ENCODE data around the gene CDC14A.

CDC14A gene

DNA sequence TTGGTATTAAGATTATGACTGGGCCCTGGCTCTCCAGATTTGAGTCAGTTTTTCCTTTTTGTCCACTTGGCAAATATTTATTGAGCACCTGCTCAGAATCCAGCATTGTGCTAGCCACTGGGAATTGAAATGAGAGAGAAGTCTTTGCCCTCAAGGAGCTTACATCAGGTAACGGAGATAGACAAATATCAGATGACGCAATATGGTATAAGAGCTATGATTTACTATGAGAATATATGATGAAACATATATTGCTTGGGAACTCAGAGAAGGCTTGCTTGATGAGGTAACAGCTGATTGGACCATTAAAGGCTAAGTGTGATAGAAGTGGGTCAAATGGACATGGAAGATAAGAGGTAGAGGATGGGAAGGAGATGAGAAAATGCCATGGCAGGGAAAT is 144.6 kb downstream of the CDC14A start:
- H3K4me1 ChIP-seq (ENCODE audit: control insufficient read depth in 2 of 2, insufficient read depth in 2 of 2, low read length in 2 of 2) = no peaks in the 10 kb centered on the region
- no peaks in the 10 kb centered on the region for H3K27me3 ChIP-seq (ENCODE audit: control insufficient read depth in 2 of 2, insufficient read depth in 2 of 2, low read length in 2 of 2)
- no peak overlapping the region for H3K27ac ChIP-seq (ENCODE audit: low read depth in 2 of 2, low read length in 2 of 2)
- no peak overlapping the region for H3K9ac ChIP-seq (ENCODE audit: low read depth in 1 of 2, low read length in 2 of 2)
- H3K9me3 ChIP-seq (ENCODE audit: control insufficient read depth in 2 of 2, low read length in 2 of 2) = no peaks in the 10 kb centered on the region
- no peak overlapping the region for H3K4me3 ChIP-seq (ENCODE audit: low read length in 2 of 2)
- H3K36me3 ChIP-seq (ENCODE audit: control insufficient read depth in 2 of 2, insufficient read depth in 2 of 2, low read length in 2 of 2) = peaks cover 26 to 37% of the 10 kb centered on the region in 2 donors

DNA sequence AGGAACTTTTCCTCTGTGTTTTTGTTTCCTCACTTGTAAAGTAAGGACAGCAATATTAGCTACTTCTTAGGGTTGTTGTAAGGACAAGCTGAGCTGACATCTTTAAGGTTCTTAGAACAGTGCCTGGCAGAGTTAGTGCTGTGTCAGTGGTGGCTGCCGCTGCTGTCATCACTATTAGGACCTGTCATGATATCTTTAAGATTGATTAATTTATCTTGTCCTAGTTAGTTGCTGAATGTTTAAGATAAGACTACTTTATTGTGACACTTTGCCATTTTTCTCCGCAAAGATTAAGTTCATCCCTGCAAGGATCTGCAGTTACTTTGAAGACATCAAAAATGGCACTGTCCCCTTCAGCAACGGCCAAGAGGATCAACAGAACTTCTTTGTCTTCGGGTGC is 145.5 kb downstream of the CDC14A start:
- H3K4me1 ChIP-seq (ENCODE audit: control insufficient read depth in 2 of 2, insufficient read depth in 2 of 2, low read length in 2 of 2) = no peaks in the 10 kb centered on the region
- no peaks in the 10 kb centered on the region for H3K27me3 ChIP-seq (ENCODE audit: control insufficient read depth in 2 of 2, insufficient read depth in 2 of 2, low read length in 2 of 2)
- H3K9ac ChIP-seq (ENCODE audit: low read depth in 1 of 2, low read length in 2 of 2) = no peak overlapping the region
- H3K36me3 ChIP-seq (ENCODE audit: control insufficient read depth in 2 of 2, insufficient read depth in 2 of 2, low read length in 2 of 2) = peaks cover 30 to 37% of the 10 kb centered on the region in 2 donors
- no peak overlapping the region for H3K4me3 ChIP-seq (ENCODE audit: low read length in 2 of 2)
- no peak overlapping the region for H3K27ac ChIP-seq (ENCODE audit: low read depth in 2 of 2, low read length in 2 of 2)
- no peaks in the 10 kb centered on the region for H3K9me3 ChIP-seq (ENCODE audit: control insufficient read depth in 2 of 2, low read length in 2 of 2)

DNA sequence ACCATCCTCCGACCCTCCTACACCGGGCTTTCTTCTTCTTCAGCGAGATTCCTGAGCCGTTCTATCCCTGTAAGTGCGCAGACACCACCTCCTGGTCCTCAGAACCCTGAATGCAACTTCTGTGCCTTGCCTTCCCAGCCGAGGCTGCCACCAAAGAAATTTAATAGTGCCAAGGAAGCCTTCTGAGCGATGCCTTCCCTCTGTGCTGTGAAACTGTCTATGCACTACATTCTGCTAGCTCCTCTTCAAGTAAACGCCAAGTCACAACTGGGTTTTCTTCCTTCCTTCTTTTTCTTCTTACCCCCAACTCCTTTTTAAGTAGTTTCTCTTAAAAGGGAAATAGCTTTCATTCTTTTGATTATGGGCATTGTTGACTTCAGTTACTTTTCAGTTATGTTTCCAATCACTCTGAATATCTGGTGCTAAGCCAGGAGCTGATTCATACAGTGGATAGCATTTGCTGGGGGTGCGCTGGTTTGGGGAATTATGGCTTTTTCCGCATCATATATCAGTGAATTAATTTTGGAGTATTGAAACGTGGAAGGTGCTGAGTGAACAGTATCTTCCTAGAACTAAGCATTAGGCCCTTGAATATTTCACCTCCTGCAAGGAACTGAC is 147.0 kb downstream of the CDC14A start:
- Histone ChIP-seq H3K4me3 (ENCODE audit: low read length in 2 of 2) (no peak overlapping the region), H3K4me1 (ENCODE audit: control insufficient read depth in 2 of 2, insufficient read depth in 2 of 2, low read length in 2 of 2) (no peaks in the 10 kb centered on the region), H3K27ac (ENCODE audit: low read depth in 2 of 2, low read length in 2 of 2) (no peak overlapping the region), H3K36me3 (ENCODE audit: control insufficient read depth in 2 of 2, insufficient read depth in 2 of 2, low read length in 2 of 2) (peaks cover 30 to 37% of the 10 kb centered on the region in 2 donors), H3K27me3 (ENCODE audit: control insufficient read depth in 2 of 2, insufficient read depth in 2 of 2, low read length in 2 of 2) (no peaks in the 10 kb centered on the region), H3K9me3 (ENCODE audit: control insufficient read depth in 2 of 2, low read length in 2 of 2) (no peaks in the 10 kb centered on the region), H3K9ac (ENCODE audit: low read depth in 1 of 2, low read length in 2 of 2) (no peak overlapping the region)

DNA sequence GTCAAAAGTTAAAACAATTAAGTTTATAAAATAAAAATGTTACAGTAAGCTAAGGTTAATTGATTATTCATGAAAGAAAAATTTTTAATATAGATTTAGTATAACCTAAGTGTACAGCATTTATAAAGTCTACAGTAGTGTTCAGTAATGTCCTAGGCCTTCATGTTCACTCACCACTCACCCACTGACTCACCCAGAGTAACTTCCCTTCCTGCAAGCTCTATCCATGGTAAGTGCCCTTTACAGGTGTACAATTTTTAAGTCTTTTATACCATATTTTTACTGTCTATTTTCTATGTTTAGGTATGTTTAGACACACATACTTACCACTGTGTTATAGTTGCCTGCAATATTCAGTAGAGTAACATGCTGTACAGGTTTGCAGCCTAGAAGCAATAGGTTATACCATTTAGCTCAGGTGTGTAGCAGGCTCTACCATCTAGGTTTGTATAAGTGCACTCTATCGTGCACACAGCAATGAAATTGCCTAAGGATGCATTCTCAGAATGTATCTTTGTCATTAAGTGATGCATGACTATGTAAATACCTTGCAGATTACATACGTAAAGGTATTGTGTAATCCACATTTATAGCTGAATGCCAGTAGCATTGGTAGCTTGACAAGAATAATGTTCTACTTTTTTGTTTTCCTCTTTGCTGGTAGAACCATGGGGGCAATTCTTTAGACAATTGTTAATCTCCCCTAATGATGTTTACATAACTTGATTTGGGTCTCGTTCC is 149.9 kb downstream of the CDC14A start:
- Histone ChIP-seq H3K27me3 (ENCODE audit: control insufficient read depth in 2 of 2, insufficient read depth in 2 of 2, low read length in 2 of 2) (no peaks in the 10 kb centered on the region), H3K4me1 (ENCODE audit: control insufficient read depth in 2 of 2, insufficient read depth in 2 of 2, low read length in 2 of 2) (no peaks in the 10 kb centered on the region), H3K36me3 (ENCODE audit: control insufficient read depth in 2 of 2, insufficient read depth in 2 of 2, low read length in 2 of 2) (peaks cover 35% of the 10 kb centered on the region in 2 donors), H3K9me3 (ENCODE audit: control insufficient read depth in 2 of 2, low read length in 2 of 2) (no peaks in the 10 kb centered on the region), H3K9ac (ENCODE audit: low read depth in 1 of 2, low read length in 2 of 2) (no peak overlapping the region), H3K27ac (ENCODE audit: low read depth in 2 of 2, low read length in 2 of 2) (no peak overlapping the region), H3K4me3 (ENCODE audit: low read length in 2 of 2) (no peak overlapping the region)

DNA sequence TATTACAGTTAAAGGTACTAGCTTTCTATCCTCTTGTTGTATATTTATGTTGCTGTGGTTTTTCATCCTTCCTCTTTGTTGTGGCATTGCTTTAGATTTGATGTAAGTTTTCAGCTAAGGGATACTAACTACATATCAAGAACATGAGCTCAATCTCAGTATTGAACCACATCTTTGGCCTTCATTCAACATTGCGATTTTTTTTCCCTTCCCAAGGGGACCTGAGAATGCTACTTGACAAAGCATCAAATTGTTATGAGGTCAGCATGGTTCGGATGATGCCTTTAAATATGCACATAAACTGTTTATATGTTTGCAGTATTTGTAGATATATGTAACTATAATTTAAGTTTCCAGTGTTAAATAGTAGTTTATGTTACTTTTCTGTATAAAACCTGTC is 153.9 kb downstream of the CDC14A start:
- no peaks in the 10 kb centered on the region for H3K9me3 ChIP-seq (ENCODE audit: control insufficient read depth in 2 of 2, low read length in 2 of 2)
- no peak overlapping the region for H3K27ac ChIP-seq (ENCODE audit: low read depth in 2 of 2, low read length in 2 of 2)
- H3K4me3 ChIP-seq (ENCODE audit: low read length in 2 of 2) = no peak overlapping the region
- H3K9ac ChIP-seq (ENCODE audit: low read depth in 1 of 2, low read length in 2 of 2) = no peak overlapping the region
- no peaks in the 10 kb centered on the region for H3K27me3 ChIP-seq (ENCODE audit: control insufficient read depth in 2 of 2, insufficient read depth in 2 of 2, low read length in 2 of 2)
- no peaks in the 10 kb centered on the region for H3K4me1 ChIP-seq (ENCODE audit: control insufficient read depth in 2 of 2, insufficient read depth in 2 of 2, low read length in 2 of 2)
- H3K36me3 ChIP-seq (ENCODE audit: control insufficient read depth in 2 of 2, insufficient read depth in 2 of 2, low read length in 2 of 2) = peaks cover 9 to 26% of the 10 kb centered on the region in 2 donors

DNA sequence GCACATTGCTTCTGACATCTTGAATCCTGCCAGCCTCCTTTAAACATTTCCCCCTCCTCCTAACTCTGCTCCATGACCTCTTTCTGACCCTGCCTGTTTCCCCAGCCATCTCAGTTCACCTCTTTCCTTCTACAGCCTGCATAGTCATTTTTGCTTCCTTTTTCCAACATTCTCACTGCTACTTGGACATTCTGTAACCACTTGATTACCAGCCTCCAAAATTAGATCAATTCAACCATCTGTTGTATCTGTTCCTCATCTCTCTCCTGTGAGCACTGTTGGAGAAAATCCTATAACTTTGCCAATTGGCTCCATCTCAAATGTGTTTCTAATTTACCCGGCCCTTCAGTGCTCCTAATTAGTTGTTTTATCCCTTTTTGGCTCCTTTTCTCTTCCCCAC is 158.1 kb downstream of the CDC14A start:
- no peak overlapping the region for H3K4me3 ChIP-seq (ENCODE audit: low read length in 2 of 2)
- H3K9ac ChIP-seq (ENCODE audit: low read depth in 1 of 2, low read length in 2 of 2) = no peak overlapping the region
- H3K27me3 ChIP-seq (ENCODE audit: control insufficient read depth in 2 of 2, insufficient read depth in 2 of 2, low read length in 2 of 2) = no peaks in the 10 kb centered on the region
- H3K36me3 ChIP-seq (ENCODE audit: control insufficient read depth in 2 of 2, insufficient read depth in 2 of 2, low read length in 2 of 2) = peaks cover under 1 to 23% of the 10 kb centered on the region in 2 donors
- H3K9me3 ChIP-seq (ENCODE audit: control insufficient read depth in 2 of 2, low read length in 2 of 2) = no peaks in the 10 kb centered on the region
- no peak overlapping the region for H3K27ac ChIP-seq (ENCODE audit: low read depth in 2 of 2, low read length in 2 of 2)
- H3K4me1 ChIP-seq (ENCODE audit: control insufficient read depth in 2 of 2, insufficient read depth in 2 of 2, low read length in 2 of 2) = no peaks in the 10 kb centered on the region

DNA sequence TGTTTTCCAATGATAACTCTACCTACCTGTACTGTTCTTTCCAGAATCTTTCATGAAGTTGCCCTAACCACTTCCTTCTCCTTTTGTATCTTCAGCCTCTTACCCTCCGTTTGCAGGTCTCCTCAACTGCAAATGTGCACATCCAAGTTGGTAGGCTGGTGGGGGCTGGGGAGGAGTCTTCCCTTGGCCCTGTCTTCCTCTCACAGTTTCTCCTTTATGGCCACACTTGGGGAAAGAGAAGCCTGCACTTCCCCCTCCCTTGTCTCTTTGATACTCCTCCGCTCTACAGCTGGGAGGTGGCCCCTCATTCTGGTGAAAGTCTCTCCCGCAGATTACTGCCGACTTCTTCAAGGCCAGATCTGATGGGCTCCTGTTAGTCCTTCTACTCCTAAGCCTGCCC is 158.8 kb downstream of the CDC14A start:
- H3K4me1 ChIP-seq (ENCODE audit: control insufficient read depth in 2 of 2, insufficient read depth in 2 of 2, low read length in 2 of 2) = no peaks in the 10 kb centered on the region
- H3K36me3 ChIP-seq (ENCODE audit: control insufficient read depth in 2 of 2, insufficient read depth in 2 of 2, low read length in 2 of 2) = peaks cover 0 to 19% of the 10 kb centered on the region in 2 donors
- no peak overlapping the region for H3K4me3 ChIP-seq (ENCODE audit: low read length in 2 of 2)
- no peak overlapping the region for H3K27ac ChIP-seq (ENCODE audit: low read depth in 2 of 2, low read length in 2 of 2)
- H3K9ac ChIP-seq (ENCODE audit: low read depth in 1 of 2, low read length in 2 of 2) = no peak overlapping the region
- no peaks in the 10 kb centered on the region for H3K9me3 ChIP-seq (ENCODE audit: control insufficient read depth in 2 of 2, low read length in 2 of 2)
- no peaks in the 10 kb centered on the region for H3K27me3 ChIP-seq (ENCODE audit: control insufficient read depth in 2 of 2, insufficient read depth in 2 of 2, low read length in 2 of 2)

DNA sequence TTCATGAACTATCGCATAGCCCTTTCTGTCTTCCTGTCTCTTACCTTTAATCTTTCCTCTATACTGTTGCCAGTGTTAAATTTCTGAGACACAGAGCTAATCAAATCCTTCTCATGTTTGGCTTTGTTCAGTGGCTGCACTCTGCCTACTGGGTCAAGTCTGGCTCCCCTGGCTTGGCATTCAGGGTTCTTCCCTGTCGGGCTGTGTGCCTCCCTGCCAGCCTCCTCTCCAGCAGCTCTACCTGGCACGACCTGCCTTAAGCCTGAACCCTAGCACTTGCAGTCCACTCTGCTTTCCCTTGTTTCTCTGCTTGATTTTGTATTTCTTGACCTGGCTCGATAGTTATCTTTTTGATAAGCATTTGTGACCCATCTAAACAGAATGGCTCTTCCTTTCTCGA is 159.5 kb downstream of the CDC14A start:
- Histone ChIP-seq H3K4me3 (ENCODE audit: low read length in 2 of 2) (no peak overlapping the region), H3K9ac (ENCODE audit: low read depth in 1 of 2, low read length in 2 of 2) (no peak overlapping the region), H3K27me3 (ENCODE audit: control insufficient read depth in 2 of 2, insufficient read depth in 2 of 2, low read length in 2 of 2) (no peaks in the 10 kb centered on the region), H3K4me1 (ENCODE audit: control insufficient read depth in 2 of 2, insufficient read depth in 2 of 2, low read length in 2 of 2) (no peaks in the 10 kb centered on the region), H3K27ac (ENCODE audit: low read depth in 2 of 2, low read length in 2 of 2) (no peak overlapping the region), H3K9me3 (ENCODE audit: control insufficient read depth in 2 of 2, low read length in 2 of 2) (no peaks in the 10 kb centered on the region), H3K36me3 (ENCODE audit: control insufficient read depth in 2 of 2, insufficient read depth in 2 of 2, low read length in 2 of 2) (peaks cover 0 to 15% of the 10 kb centered on the region in 2 donors)

DNA sequence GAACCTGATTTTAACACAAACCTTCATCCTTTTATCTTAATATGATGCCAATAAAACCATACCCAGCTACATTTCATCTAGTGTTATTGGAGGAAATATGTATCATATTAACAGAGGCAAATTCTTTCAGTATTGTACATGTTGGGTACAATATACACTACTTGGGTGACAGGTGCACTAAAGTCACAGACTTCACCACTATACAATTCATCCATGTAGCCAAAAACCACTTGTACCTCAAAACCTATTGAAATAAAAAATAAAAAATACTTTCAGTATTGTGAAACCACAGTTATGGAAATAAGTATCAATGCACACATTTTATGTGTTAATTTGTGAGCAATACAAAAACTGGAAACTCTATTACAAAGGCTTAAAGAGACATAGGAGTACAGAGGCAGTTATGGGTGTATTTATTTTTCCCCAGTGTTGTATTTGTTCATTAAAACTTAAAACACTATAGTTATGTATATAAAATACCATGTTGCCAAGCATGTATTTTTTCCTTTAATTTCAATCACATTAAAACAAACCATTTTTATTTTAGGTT is 160.6 kb downstream of the CDC14A start:
- H3K27ac ChIP-seq (ENCODE audit: low read depth in 2 of 2, low read length in 2 of 2) = no peak overlapping the region
- H3K9me3 ChIP-seq (ENCODE audit: control insufficient read depth in 2 of 2, low read length in 2 of 2) = no peaks in the 10 kb centered on the region
- H3K36me3 ChIP-seq (ENCODE audit: control insufficient read depth in 2 of 2, insufficient read depth in 2 of 2, low read length in 2 of 2) = peaks cover 0 to 15% of the 10 kb centered on the region in 2 donors
- H3K9ac ChIP-seq (ENCODE audit: low read depth in 1 of 2, low read length in 2 of 2) = no peak overlapping the region
- no peaks in the 10 kb centered on the region for H3K4me1 ChIP-seq (ENCODE audit: control insufficient read depth in 2 of 2, insufficient read depth in 2 of 2, low read length in 2 of 2)
- H3K27me3 ChIP-seq (ENCODE audit: control insufficient read depth in 2 of 2, insufficient read depth in 2 of 2, low read length in 2 of 2) = no peaks in the 10 kb centered on the region
- H3K4me3 ChIP-seq (ENCODE audit: low read length in 2 of 2) = no peak overlapping the region

DNA sequence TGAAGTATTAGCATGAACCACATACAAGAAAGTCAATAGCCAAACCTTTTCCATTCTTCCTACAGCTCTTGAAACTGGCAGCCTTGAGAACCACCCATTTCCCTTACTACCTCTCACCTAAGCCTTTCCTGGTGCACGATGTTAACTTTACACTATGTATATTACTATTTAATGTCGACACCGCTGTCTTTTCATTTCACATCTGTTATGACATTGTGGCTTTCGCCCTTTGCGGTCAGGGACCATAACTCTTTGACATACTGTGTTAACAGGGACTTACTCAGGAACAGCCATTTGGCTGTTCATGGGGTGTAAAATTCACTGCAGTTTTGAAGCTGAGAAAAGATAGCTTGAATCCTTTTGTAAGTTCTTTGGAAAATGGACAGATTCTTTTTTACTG is 164.6 kb downstream of the CDC14A start:
- Histone ChIP-seq H3K9me3 (ENCODE audit: control insufficient read depth in 2 of 2, low read length in 2 of 2) (no peaks in the 10 kb centered on the region), H3K36me3 (ENCODE audit: control insufficient read depth in 2 of 2, insufficient read depth in 2 of 2, low read length in 2 of 2) (peaks cover 0 to 2% of the 10 kb centered on the region in 2 donors), H3K9ac (ENCODE audit: low read depth in 1 of 2, low read length in 2 of 2) (no peak overlapping the region), H3K27ac (ENCODE audit: low read depth in 2 of 2, low read length in 2 of 2) (no peak overlapping the region), H3K27me3 (ENCODE audit: control insufficient read depth in 2 of 2, insufficient read depth in 2 of 2, low read length in 2 of 2) (no peaks in the 10 kb centered on the region), H3K4me1 (ENCODE audit: control insufficient read depth in 2 of 2, insufficient read depth in 2 of 2, low read length in 2 of 2) (no peaks in the 10 kb centered on the region), H3K4me3 (ENCODE audit: low read length in 2 of 2) (no peak overlapping the region)

Measured in mucosa of rectum (tissue), 2 donors.